Measurements from ENCODE around the gene ICE2. TPM values are rescaled to one million over a fixed set of nuclear protein-coding genes. Genes with fewer than 3 reads are reported as not detected.
A peak's percentile ranks its signal among the peaks of the same experiment; 100 is the strongest.

Gene ICE2
- total RNA-seq, 1 experiment from 2014 or later, result 62.8 TPM

- no peak for TF ChIP-seq SRF (IDR thresholded peaks at IDR 0.05; ENCODE audit: low read depth)
- TF ChIP-seq RAD21 (IDR thresholded peaks at IDR 0.05; ENCODE audit: low read depth), result no peak
- TF ChIP-seq POLR2A (IDR thresholded peaks at IDR 0.05; ENCODE audit: borderline replicate concordance, extremely low read depth, insufficient read depth, insufficient read length), result no peak
- TF ChIP-seq CBX3 (IDR thresholded peaks at IDR 0.05; ENCODE audit: low read depth), result no peak
- no peak for TF ChIP-seq TCF7L2 (IDR thresholded peaks at IDR 0.05; ENCODE audit: borderline replicate concordance, extremely low read depth, insufficient read depth, insufficient read length)
- no peak for TF ChIP-seq JUND (IDR thresholded peaks at IDR 0.05)
- TF ChIP-seq EGR1 (IDR thresholded peaks at IDR 0.05; ENCODE audit: low read depth), result no peak
- TF ChIP-seq CTCF (IDR thresholded peaks at IDR 0.05 in 2 of 3, conservative IDR thresholded peaks at IDR 0.05 in 1 of 3; ENCODE audit: borderline replicate concordance in 1 of 3, insufficient read depth in 1 of 3, low read depth in 2 of 3, low read length in 2 of 3), result no peak
These were observed 108.1 kb downstream of the ICE2 start (continued) for GRCh38 chr15:60370869-60371136.

- Histone ChIP-seq H3K9me3 (ENCODE audit: control insufficient read depth in 1 of 2, insufficient read depth in 1 of 2, low read depth in 1 of 2, low read length in 2 of 2) (no peaks in the 10 kb centered on the region), H3K9ac (ENCODE audit: low read length) (peak overlapping the region; percentile 63), H3K36me3 (ENCODE audit: control insufficient read depth in 1 of 2, insufficient read depth in 2 of 2, low read length in 2 of 2) (peaks cover 8 to 37% of the 10 kb centered on the region in 2 experiments), H3K4me2 (ENCODE audit: low read length) (peak overlapping the region; percentile 65), H3K79me2 (ENCODE audit: insufficient read depth, low read length) (peaks cover 75% of the 10 kb centered on the region), H3K27ac (ENCODE audit: low read depth, low read length) (peak overlapping the region; percentile 93), H3K27me3 (ENCODE audit: insufficient read depth, low read length) (no peaks in the 10 kb centered on the region), H3K4me1 (ENCODE audit: control insufficient read depth in 1 of 2, insufficient read depth in 2 of 2, low read length in 2 of 2) (peaks cover 62 to 74% of the 10 kb centered on the region in 2 experiments), H4K20me1 (ENCODE audit: insufficient read depth) (0 out of 2 replicates have a peak, but pooled peaks cover under 1% of the 10 kb centered on the region), H3K4me3 (replicated peaks in 1 of 2; ENCODE audit: low read depth in 1 of 2, low read length in 2 of 2) (peak overlapping the region in 1 of 2 experiments; percentile 19; a peak in 2 of 4 replicates), H2AFZ (ENCODE audit: low read depth, low read length, poor library complexity, severe bottlenecking) (no peak overlapping the region), H3K9me2 (ENCODE audit: insufficient read depth) (no peaks in the 10 kb centered on the region; the same call in 1 of the 2 replicates)
- intact Hi-C loops (cut with micrococcal nuclease), result loop anchor here (5.0 kb wide), 1 partner anchor 107 kb away; the partner anchor contains the start of gene ICE2
- no TSS peak for BruUV-seq (replicated peaks)
- ATAC-seq (no peak), DNase-seq (ENCODE audit: low read depth, low spot score) (no peak)
- ChIA-PET RAD21 (ENCODE audit: low non-redundant PET in 1 of 2, low total read pairs in 2 of 2, uncharacterized antibody in 2 of 2, unreplicated experiment in 2 of 2) (no interaction called here), POLR2A (interaction anchor here (1.7 to 8.0 kb wide), 3 partner anchors 7 to 27 kb away, joined by 5 to 70 read pairs (median 49); partner anchors contain the start of gene ANXA2), CTCF (interaction anchor here (1.3 kb wide), 1 partner anchor 10 kb away, joined by 5 read pairs; no protein-coding TSS in a partner anchor)
- TF ChIP-seq SRF (IDR thresholded peaks at IDR 0.05; ENCODE audit: low read depth), result no peak
- TF ChIP-seq ELF1 (IDR thresholded peaks at IDR 0.05; ENCODE audit: borderline replicate concordance, low read depth), result no peak
- no peak for TF ChIP-seq SP1 (IDR thresholded peaks at IDR 0.05; ENCODE audit: low read depth)
- no peak for TF ChIP-seq TCF7L2 (IDR thresholded peaks at IDR 0.05; ENCODE audit: borderline replicate concordance, extremely low read depth, insufficient read depth, insufficient read length)
- TF ChIP-seq SIN3A (IDR thresholded peaks at IDR 0.05; ENCODE audit: low read depth), result no peak
- TF ChIP-seq EGR1 (IDR thresholded peaks at IDR 0.05; ENCODE audit: low read depth), result no peak
- no peak for TF ChIP-seq RAD21 (IDR thresholded peaks at IDR 0.05; ENCODE audit: low read depth)
- no peak for TF ChIP-seq REST (IDR thresholded peaks at IDR 0.05; ENCODE audit: low read depth)
- TF ChIP-seq MAX (IDR thresholded peaks at IDR 0.05), result no peak
- TF ChIP-seq YY1 (IDR thresholded peaks at IDR 0.05; ENCODE audit: extremely low read depth, insufficient replicate concordance, low read depth, low read length), result no peak
- TF ChIP-seq CTCF (IDR thresholded peaks at IDR 0.05 in 2 of 3, conservative IDR thresholded peaks at IDR 0.05 in 1 of 3; ENCODE audit: borderline replicate concordance in 1 of 3, insufficient read depth in 1 of 3, low read depth in 2 of 3, low read length in 2 of 3), result no peak
- TF ChIP-seq CEBPB (IDR thresholded peaks at IDR 0.05; ENCODE audit: low read depth), result no peak
These were observed 108.7 kb downstream of the ICE2 start for GRCh38 chr15:60370105-60370868.

All from HCT116 (cell line).